ENCODE measurements around the gene RCAN1. TPM values are rescaled to one million over a fixed set of nuclear protein-coding genes. Genes with fewer than 3 reads are reported as not detected.

RCAN1 gene
- total and polyA plus RNA-seq, 9 of the 15 experiments (the other 6 are each of a cell fraction or from before 2014, with no cell fraction given): 4.4 to 16.5 (median 12.3) TPM

DNA sequence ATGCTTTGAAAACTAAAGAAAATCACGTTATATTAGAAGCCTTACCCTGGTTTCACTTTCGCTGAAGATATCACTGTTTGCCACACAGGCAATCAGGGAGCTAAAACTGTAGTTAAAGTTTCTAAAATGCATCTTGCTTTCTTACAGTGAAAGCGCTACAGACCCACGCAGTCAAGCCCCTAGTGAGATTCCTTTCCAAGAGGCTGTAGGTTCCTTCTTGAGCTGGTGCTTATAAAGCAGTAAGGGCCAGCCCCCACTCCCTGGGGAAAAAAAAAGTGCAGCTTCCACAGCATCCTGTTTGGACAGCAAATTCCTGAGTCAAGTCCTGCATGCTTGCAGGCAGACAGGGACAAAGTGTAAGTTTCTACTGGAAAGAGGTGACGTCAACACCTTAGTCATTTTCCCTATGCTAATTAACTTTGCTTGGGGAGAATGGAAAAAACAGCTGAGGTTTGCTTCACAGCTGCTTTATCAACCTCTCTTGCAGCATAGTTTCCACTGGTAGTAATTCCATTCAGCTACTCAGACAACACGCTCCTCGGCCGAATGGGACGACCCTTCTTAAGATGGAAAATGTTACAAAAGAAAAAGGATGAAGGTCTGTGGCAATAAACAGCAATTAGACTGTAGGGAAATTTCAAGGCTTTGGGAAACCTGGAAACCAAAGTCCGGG lies 88.2 kb downstream of the RCAN1 start (continued):
- TF ChIP-seq RB1 (IDR thresholded peaks at IDR 0.05; ENCODE audit: low read depth): no peak
- no peak for TF ChIP-seq E2F3 (CRISPR knock-in tag; IDR thresholded peaks at IDR 0.05)
- TF ChIP-seq ZNF354B (CRISPR knock-in tag; IDR thresholded peaks at IDR 0.05): no peak
- TF ChIP-seq NEUROD1 (IDR thresholded peaks at IDR 0.05; ENCODE audit: borderline replicate concordance, low read depth, low read length, partially characterized antibody): no peak
- TF ChIP-seq SREBF1 (IDR thresholded peaks at IDR 0.05; ENCODE audit: borderline replicate concordance, low read depth, low read length): no peak
- no peak for TF ChIP-seq ZNF436 (CRISPR knock-in tag; IDR thresholded peaks at IDR 0.05)
- peak; percentile 38 for TF ChIP-seq CEBPB (tag; IDR thresholded peaks at IDR 0.05)
- TF ChIP-seq HDGF (IDR thresholded peaks at IDR 0.05): no peak
- TF ChIP-seq ELF2 (CRISPR knock-in tag; IDR thresholded peaks at IDR 0.05): no peak
- TF ChIP-seq NR2C1 (IDR thresholded peaks at IDR 0.05): no peak
- TF ChIP-seq NR2C1 (tag; IDR thresholded peaks at IDR 0.05): no peak
- TF ChIP-seq ZNF449 (CRISPR knock-in tag; IDR thresholded peaks at IDR 0.05): no peak
- no peak for TF ChIP-seq ZNF589 (CRISPR knock-in tag; IDR thresholded peaks at IDR 0.05; ENCODE audit: low read depth)
- no peak for TF ChIP-seq ZNF75A (CRISPR knock-in tag; IDR thresholded peaks at IDR 0.05)
- TF ChIP-seq HMGXB4 (CRISPR knock-in tag; IDR thresholded peaks at IDR 0.05): no peak
- no peak for TF ChIP-seq PYGO2 (tag; IDR thresholded peaks at IDR 0.05)
- no peak for TF ChIP-seq NR3C1 (CRISPR knock-in tag; IDR thresholded peaks at IDR 0.05)
- TF ChIP-seq JUND (IDR thresholded peaks at IDR 0.05; ENCODE audit: borderline replicate concordance, low read depth, low read length): peak; percentile 81
- TF ChIP-seq JUND (tag; IDR thresholded peaks at IDR 0.05; ENCODE audit: borderline replicate concordance, low read depth, low read length): peak; percentile 94
- no peak for TF ChIP-seq PHF20 (IDR thresholded peaks at IDR 0.05; ENCODE audit: partially characterized antibody)
- TF ChIP-seq ZNF384 (IDR thresholded peaks at IDR 0.05; ENCODE audit: low read depth, low read length): peak; percentile 58; the same call in 1 of the 2 replicates
- TF ChIP-seq GATAD2B (IDR thresholded peaks at IDR 0.05; ENCODE audit: borderline replicate concordance): no peak
- TF ChIP-seq ZC3H4 (CRISPR knock-in tag; IDR thresholded peaks at IDR 0.05; ENCODE audit: borderline replicate concordance): no peak
- TF ChIP-seq EGR1 (conservative IDR thresholded peaks at IDR 0.05): no peak
- TF ChIP-seq E2F6 (IDR thresholded peaks at IDR 0.05; ENCODE audit: borderline replicate concordance in 1 of 2, extremely low read depth in 1 of 2, insufficient read depth in 1 of 2, insufficient read length in 1 of 2, low read depth in 1 of 2, low read length in 1 of 2, poor library complexity in 1 of 2, severe bottlenecking in 1 of 2): no peak
- no peak for TF ChIP-seq NR2F6 (CRISPR knock-in tag; IDR thresholded peaks at IDR 0.05)
- peak; percentile 84 for TF ChIP-seq FOSL1 (tag; conservative IDR thresholded peaks at IDR 0.05)
- TF ChIP-seq BHLHE40 (IDR thresholded peaks at IDR 0.05; ENCODE audit: low read length): no peak
